IPS-20b (cell line): ENCODE results near the gene PDZRN4.

ENCODE experiments used
- H3K27ac ChIP-seq: one replicate; pipeline ENCODE4 v1.5.1; 2013; ENCODE audit warnings: low read length
- H3K27me3 ChIP-seq: 2 replicates; pipeline ENCODE4 v1.6.1; 2013; ENCODE audit warnings: mild to moderate bottlenecking, low read length, inconsistent platforms; ENCODE audit not compliant: insufficient read depth
- H3K36me3 ChIP-seq: 2 replicates; pipeline ENCODE4 v1.6.1; 2013; ENCODE audit warnings: low read depth, mild to moderate bottlenecking, inconsistent platforms, low read length, moderate library complexity; ENCODE audit not compliant: insufficient read depth
- H3K4me1 ChIP-seq: 2 replicates; pipeline ENCODE4 v1.6.1; 2013; ENCODE audit warnings: mild to moderate bottlenecking, control low read depth, inconsistent platforms, low read length, moderate library complexity; ENCODE audit not compliant: insufficient read depth
- H3K4me3 ChIP-seq: 2 replicates; pipeline ENCODE4 v1.5.1; 2013; ENCODE audit warnings: mild to moderate bottlenecking, low read length, inconsistent platforms
- H3K9ac ChIP-seq: 2 replicates; pipeline ENCODE4 v1.6.1; 2013; ENCODE audit warnings: low read depth, mild to moderate bottlenecking, inconsistent platforms, low read length, moderate library complexity
- H3K9me3 ChIP-seq: 2 replicates; pipeline ENCODE4 v1.6.1; 2013; ENCODE audit warnings: mild to moderate bottlenecking, low read depth, low read length, inconsistent platforms; ENCODE audit not compliant: insufficient read depth

Gene PDZRN4

GRCh38 chr12:41465526-41465925 is 277.4 kb downstream of the PDZRN4 start:
- H3K27ac ChIP-seq: no peak overlapping the region
- peaks cover 28% of the 10 kb centered on the region for H3K4me1 ChIP-seq
- H3K4me3 ChIP-seq: no peak overlapping the region
- H3K27me3 ChIP-seq: no peaks in the 10 kb centered on the region
- H3K9me3 ChIP-seq: no peaks in the 10 kb centered on the region
- H3K9ac ChIP-seq: no peak overlapping the region
- H3K36me3 ChIP-seq: no peaks in the 10 kb centered on the region

DNA sequence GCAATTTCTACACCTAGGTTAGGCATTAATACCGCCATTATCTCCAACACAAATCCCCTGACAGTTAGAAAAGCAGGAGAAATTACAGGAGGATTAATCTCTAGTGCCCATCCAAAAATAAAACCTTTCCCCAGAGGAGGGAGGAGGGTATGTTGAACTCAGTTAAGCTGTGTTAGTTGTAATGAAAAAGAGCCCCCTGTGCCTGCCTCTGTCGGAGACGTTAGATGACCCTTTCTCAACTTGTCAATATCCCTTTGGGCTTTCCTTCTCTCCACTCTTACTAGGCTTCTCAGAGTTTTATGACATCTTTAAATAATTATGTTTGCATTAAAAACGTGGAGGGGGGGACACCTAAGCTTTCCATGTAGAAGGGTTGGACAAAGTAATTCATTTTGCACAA is 278.2 kb downstream of the PDZRN4 start:
- Histone ChIP-seq H3K27me3 (no peaks in the 10 kb centered on the region), H3K4me1 (peaks cover 28% of the 10 kb centered on the region), H3K27ac (no peak overlapping the region), H3K36me3 (no peaks in the 10 kb centered on the region), H3K9me3 (no peaks in the 10 kb centered on the region), H3K4me3 (no peak overlapping the region; the same call in 1 of the 2 replicates), H3K9ac (no peak overlapping the region; the same call in 1 of the 2 replicates)

DNA sequence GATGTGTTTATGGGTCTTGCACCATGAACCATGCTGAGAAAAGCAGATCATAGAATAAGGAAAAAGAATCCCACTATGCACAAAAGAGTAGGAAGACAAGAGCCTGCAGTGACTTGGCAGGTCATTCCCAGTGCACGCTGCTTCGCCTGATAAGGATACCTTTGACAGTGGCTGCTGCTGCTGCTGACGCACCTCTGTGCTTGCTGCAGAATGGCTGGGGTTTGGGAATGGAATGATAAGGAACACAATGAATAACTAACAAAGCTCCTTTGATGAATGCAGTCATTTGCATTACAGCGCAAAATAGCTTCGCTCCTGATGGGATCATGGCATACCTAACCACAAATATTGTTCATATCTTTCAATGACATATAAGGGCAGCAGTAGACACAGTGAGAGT is 278.7 kb downstream of the PDZRN4 start:
- Histone ChIP-seq H3K27ac (no peak overlapping the region), H3K4me3 (no peak overlapping the region), H3K27me3 (no peaks in the 10 kb centered on the region), H3K9ac (no peak overlapping the region), H3K4me1 (peaks cover 28% of the 10 kb centered on the region), H3K36me3 (no peaks in the 10 kb centered on the region), H3K9me3 (no peaks in the 10 kb centered on the region)

- Histone ChIP-seq H3K27me3 (no peaks in the 10 kb centered on the region), H3K4me1 (peaks cover 31% of the 10 kb centered on the region; the same call in 1 of the 2 replicates), H3K4me3 (no peak overlapping the region), H3K27ac (no peak overlapping the region), H3K9me3 (no peaks in the 10 kb centered on the region), H3K9ac (no peak overlapping the region), H3K36me3 (no peaks in the 10 kb centered on the region)
Measured at GRCh38 chr12:41467591-41468325, 279.6 kb downstream of the PDZRN4 start.

- H3K9ac ChIP-seq: no peak overlapping the region
- no peaks in the 10 kb centered on the region for H3K27me3 ChIP-seq
- peaks cover 37% of the 10 kb centered on the region; the same call in 1 of the 2 replicates for H3K4me1 ChIP-seq
Measured at GRCh38 chr12:41468341-41468740, 280.2 kb downstream of the PDZRN4 start.

DNA sequence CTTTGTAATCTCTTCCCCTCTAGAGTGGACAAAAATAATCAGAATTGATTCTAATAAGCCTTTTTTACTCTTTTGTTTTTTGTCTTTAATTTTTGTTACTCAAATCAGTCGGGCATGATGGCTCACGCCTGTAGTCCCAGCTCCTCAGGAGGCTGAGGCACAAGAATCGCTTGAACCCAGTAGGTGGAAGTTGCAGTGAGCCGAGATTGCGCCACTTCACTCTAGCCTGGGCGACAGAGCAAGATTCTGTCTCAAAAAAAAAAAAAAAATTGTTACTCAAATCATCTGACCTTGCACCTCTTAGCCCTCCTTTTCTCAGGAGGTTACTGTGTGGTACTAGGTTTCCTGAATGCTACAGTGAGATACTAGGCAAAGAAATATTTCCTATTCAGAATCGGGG is 280.6 kb downstream of the PDZRN4 start:
- no peak overlapping the region for H3K9ac ChIP-seq
- no peak overlapping the region for H3K27ac ChIP-seq
- H3K9me3 ChIP-seq: no peaks in the 10 kb centered on the region
- H3K4me1 ChIP-seq: peaks cover 41% of the 10 kb centered on the region; the same call in 1 of the 2 replicates
- H3K4me3 ChIP-seq: no peak overlapping the region
- H3K27me3 ChIP-seq: no peaks in the 10 kb centered on the region
- no peaks in the 10 kb centered on the region for H3K36me3 ChIP-seq

More at GRCh38 chr12:41468341-41468740, 280.2 kb downstream of the PDZRN4 start:
- no peaks in the 10 kb centered on the region for H3K36me3 ChIP-seq
- no peak overlapping the region for H3K27ac ChIP-seq
- H3K4me3 ChIP-seq: no peak overlapping the region
- H3K9me3 ChIP-seq: no peaks in the 10 kb centered on the region

GRCh38 chr12:41473441-41473840 is 285.3 kb downstream of the PDZRN4 start:
- H3K9me3 ChIP-seq: no peaks in the 10 kb centered on the region
- H3K9ac ChIP-seq: no peak overlapping the region
- no peaks in the 10 kb centered on the region for H3K36me3 ChIP-seq
- peaks cover 34% of the 10 kb centered on the region for H3K4me1 ChIP-seq
- no peak overlapping the region for H3K4me3 ChIP-seq
- H3K27me3 ChIP-seq: no peaks in the 10 kb centered on the region
- no peak overlapping the region for H3K27ac ChIP-seq

DNA sequence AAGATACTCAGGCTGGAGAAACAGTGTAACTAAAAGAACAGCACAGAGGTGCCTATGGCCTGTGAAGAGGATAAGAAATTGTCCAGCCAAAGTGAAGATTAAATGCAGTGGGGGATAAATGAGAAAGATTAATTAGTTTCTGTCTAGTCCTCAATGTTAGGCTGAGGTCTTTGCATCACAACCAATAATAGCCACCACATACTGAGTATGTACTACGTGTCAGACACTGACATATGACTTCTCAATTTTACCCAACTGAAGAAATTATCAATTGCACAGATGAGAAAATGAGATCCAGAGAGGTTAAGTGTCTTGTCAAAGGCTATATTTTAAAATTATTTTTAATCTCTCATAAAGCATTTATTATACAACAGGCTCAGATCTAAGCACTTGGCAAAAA is 285.9 kb downstream of the PDZRN4 start:
- Histone ChIP-seq H3K27ac (no peak overlapping the region), H3K4me1 (peaks cover 32% of the 10 kb centered on the region), H3K36me3 (no peaks in the 10 kb centered on the region), H3K9me3 (no peaks in the 10 kb centered on the region), H3K4me3 (no peak overlapping the region), H3K9ac (no peak overlapping the region), H3K27me3 (no peaks in the 10 kb centered on the region)

DNA sequence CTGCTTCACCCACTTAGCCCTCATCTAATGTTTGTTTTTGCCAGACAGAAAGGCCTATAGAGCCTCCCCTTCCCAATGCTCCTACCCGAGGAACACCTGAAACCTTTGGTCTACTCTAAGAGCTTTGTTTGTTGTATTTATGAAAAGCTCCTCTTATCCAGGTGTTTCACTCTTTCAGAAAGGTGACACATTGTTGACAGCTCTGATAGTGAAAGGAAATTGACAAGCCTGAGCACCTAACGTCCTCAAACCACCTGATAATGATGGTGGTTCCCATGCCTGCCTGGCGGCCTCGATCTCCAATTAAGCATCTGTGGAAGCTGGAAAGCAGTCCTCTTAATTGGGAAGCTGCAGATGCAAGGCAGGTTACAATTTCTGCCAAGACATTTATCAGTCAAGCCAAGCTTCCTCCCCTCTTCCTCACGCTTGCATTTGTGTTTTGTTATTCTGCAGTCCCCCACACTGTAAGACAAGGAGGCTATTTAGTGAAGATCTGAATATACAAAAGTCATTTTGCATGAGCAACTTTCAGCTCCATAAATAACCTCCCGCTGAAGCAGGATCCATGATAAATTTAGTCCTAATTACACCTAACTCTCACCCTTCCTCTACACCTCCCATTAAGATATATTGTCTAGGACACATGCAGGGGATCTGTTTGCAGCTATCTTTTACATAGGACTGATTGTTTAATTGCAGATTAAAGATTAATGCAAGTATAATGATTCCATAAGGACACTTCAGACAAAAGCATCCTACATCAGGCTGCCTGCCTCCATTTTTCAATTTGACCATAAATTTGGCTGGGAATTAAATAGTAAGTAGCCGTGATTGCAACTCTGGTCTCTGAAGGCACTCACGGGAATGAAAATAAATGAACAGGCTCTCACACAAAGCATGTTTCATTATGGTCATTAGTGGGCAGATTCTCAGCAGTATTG is 288.6 kb downstream of the PDZRN4 start:
- Histone ChIP-seq H3K27ac (peak overlapping the region; percentile 5), H3K4me1 (peaks cover 40% of the 10 kb centered on the region), H3K9ac (no peak overlapping the region), H3K36me3 (no peaks in the 10 kb centered on the region), H3K9me3 (no peaks in the 10 kb centered on the region), H3K4me3 (no peak overlapping the region), H3K27me3 (no peaks in the 10 kb centered on the region)

- Histone ChIP-seq H3K4me1 (peaks cover 23% of the 10 kb centered on the region), H3K4me3 (no peak overlapping the region), H3K9ac (no peak overlapping the region), H3K9me3 (no peaks in the 10 kb centered on the region), H3K27ac (no peak overlapping the region), H3K27me3 (no peaks in the 10 kb centered on the region), H3K36me3 (no peaks in the 10 kb centered on the region)
Measured at GRCh38 chr12:41479426-41479825, 291.3 kb downstream of the PDZRN4 start.

- H3K27me3 ChIP-seq: no peaks in the 10 kb centered on the region
- H3K4me3 ChIP-seq: no peak overlapping the region
- H3K4me1 ChIP-seq: peaks cover 3% of the 10 kb centered on the region; the same call in 1 of the 2 replicates
- H3K9me3 ChIP-seq: no peaks in the 10 kb centered on the region
- H3K36me3 ChIP-seq: no peaks in the 10 kb centered on the region
- no peak overlapping the region for H3K27ac ChIP-seq
- H3K9ac ChIP-seq: no peak overlapping the region
Measured at GRCh38 chr12:41485203-41485602, 297.1 kb downstream of the PDZRN4 start.
